Coronary artery (tissue), 2 donors: Measurements from ENCODE around the gene KRTAP17-1.
"Not testable (repeated sequence)": the region's sequence is repeated elsewhere in the genome, so short reads cannot be mapped to it uniquely, and the experiment has no call there.

Source experiments
- DNase-seq: peaks from one replicate; pipeline ENCODE4 v3.0.0-alpha.2; 2017; ENCODE audit warnings: low spot score
- H3K27ac ChIP-seq, 2 donors: fragments of 200-600 bp; sonication (generic); one replicate each; pipeline ENCODE4 v1.5.1; 2016 to 2019
- H3K4me3 ChIP-seq: fragments of 200-600 bp; sonication (generic); 2 replicates; pipeline ENCODE4 v1.5.1; 2016; ENCODE audit warnings: mild to moderate bottlenecking, moderate library complexity
- CTCF ChIP-seq: fragments of 200-600 bp; sonication (generic); IDR thresholded peaks from one replicate; pipeline ENCODE4 v1.5.1; 2019; ENCODE audit warnings: antibody characterized with exemption

Gene KRTAP17-1

GRCh38 chr17:41278176-41278955, 37.1 kb downstream of the KRTAP17-1 start:
- H3K27ac ChIP-seq: no peak overlapping the region
- DNase-seq: no peak
- no peak for TF ChIP-seq CTCF

GRCh38 chr17:41275648-41276190, 39.8 kb downstream of the KRTAP17-1 start, which contains the start of gene KRTAP9-7:
TSS of gene KRTAP9-7 (plus strand) at chr17:41275698. CDS start at chr17:41275698, 0 bp downstream.
- H3K4me3 ChIP-seq, DNase-seq, H3K27ac ChIP-seq: not testable (repeated sequence)

More at GRCh38 chr17:41278176-41278955, 37.1 kb downstream of the KRTAP17-1 start:
- H3K4me3 ChIP-seq: no peak overlapping the region

DNA sequence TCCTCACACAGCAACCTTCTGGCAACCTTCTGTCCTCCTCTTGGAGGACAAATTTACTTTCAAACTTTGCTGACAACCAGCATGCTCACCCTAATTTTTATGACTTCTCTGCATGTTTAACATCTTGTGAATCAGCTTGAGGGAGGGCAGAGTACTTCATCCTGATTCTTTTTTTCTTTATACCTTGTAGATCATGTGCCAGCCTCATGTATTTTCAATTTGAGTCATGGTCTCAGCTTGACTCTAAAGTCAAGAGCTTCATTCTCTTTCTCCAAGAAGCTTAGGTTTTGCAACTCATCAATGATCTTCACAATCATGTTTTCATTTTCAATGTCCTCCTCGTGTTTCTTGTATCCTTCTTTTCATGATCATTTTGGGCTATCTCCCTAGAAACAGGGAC, 43.7 kb downstream of the KRTAP17-1 start:
- no peak for TF ChIP-seq CTCF
- Histone ChIP-seq H3K4me3 (no peak overlapping the region), H3K27ac (no peak overlapping the region)
- no peak for DNase-seq

GRCh38 chr17:41271323-41271722, 44.2 kb downstream of the KRTAP17-1 start:
- not testable (repeated sequence) for H3K27ac ChIP-seq, DNase-seq

GRCh38 chr17:41267711-41268110, 47.8 kb downstream of the KRTAP17-1 start:
- no peak overlapping the region for H3K27ac ChIP-seq
- H3K4me3 ChIP-seq: no peak overlapping the region
- no peak for TF ChIP-seq CTCF
- DNase-seq: no peak

More at GRCh38 chr17:41271323-41271722, 44.2 kb downstream of the KRTAP17-1 start:
- not testable (repeated sequence) for H3K4me3 ChIP-seq

- TF ChIP-seq CTCF: no peak
- Histone ChIP-seq H3K27ac (no peak within 1 kb of the TSS), H3K4me3 (no peak within 1 kb of the TSS)
- no peak for DNase-seq
These were observed 50.4 kb downstream of the KRTAP17-1 start, which contains the start of gene KRTAP9-6 for GRCh38 chr17:41265078-41265477. TSS of gene KRTAP9-6 (plus strand) at chr17:41265378. CDS start at chr17:41265378, 0 bp downstream.
